Muscle of back (tissue), 11 donors: ENCODE data around the gene GALNT9. TPM values are rescaled to one million over a fixed set of nuclear protein-coding genes. Genes with fewer than 3 reads are reported as not detected.
"Not testable (repeated sequence)": the region's sequence is repeated elsewhere in the genome, so short reads cannot be mapped to it uniquely, and the experiment has no call there.

ENCODE experiments used
- DNase-seq, 3 donors: peaks; one replicate each; pipeline versions ENCODE4 v3.0.0 to v3.0.0-alpha.2; 2013
- polyA plus RNA-seq, 10 donors: library from polyadenylated mRNA; unstranded; fragments of 120-200 nt; gene quantifications; one replicate each; pipeline ENCODE4 v1.2.1, GENCODE V29; 2013; ENCODE audit not compliant: insufficient read length in 10 of 10

The GALNT9 gene
- polyA plus RNA-seq, 10 donors: 0.84 to 2.9 (median 1.6) TPM

- not testable (repeated sequence) for DNase-seq
These were observed 179.9 kb downstream of the GALNT9 start for GRCh38 chr12:132149526-132149925.

GRCh38 chr12:132148368-132149045, 180.9 kb downstream of the GALNT9 start:
- DNase-seq: no peak

GRCh38 chr12:132147423-132148367, 181.7 kb downstream of the GALNT9 start:
- DNase-seq: no peak

- no peak for DNase-seq
These were observed 182.5 kb downstream of the GALNT9 start for GRCh38 chr12:132146772-132147422.

Other genes starting within 250 kb of the GALNT9 start
- gene DDX51, start 185.3 kb downstream of the GALNT9 start, polyA plus RNA-seq: 10 to 100 TPM in 8 of 10 donors, 1 to 10 TPM in 2; 7.0 to 19.3 (median 13.2) TPM
- gene NOC4L, start 185.1 kb downstream of the GALNT9 start, polyA plus RNA-seq: 10 to 100 TPM in 6 of 10 donors, 1 to 10 TPM in 4; 7.6 to 15.2 (median 10.7) TPM
- 10 to 100 TPM; 28.2 to 49.8 (median 41.7) TPM for gene FBRSL1, start 160.6 kb upstream of the GALNT9 start, polyA plus RNA-seq